ENCODE data around the gene WDR82.

WDR82 gene

GRCh38 chr3:52306978-52307377 lies 28.5 kb upstream of the WDR82 start:
- no peak for DNase-seq

- DNase-seq: no peak
Measured at GRCh38 chr3:52305926-52306325, 27.5 kb upstream of the WDR82 start.

- DNase-seq: no peak
Measured at GRCh38 chr3:52303811-52304210, 25.4 kb upstream of the WDR82 start.

GRCh38 chr3:52302426-52303145 lies 24.1 kb upstream of the WDR82 start:
- no peak for DNase-seq

- DNase-seq: no peak
Measured at GRCh38 chr3:52299879-52300611, 21.6 kb upstream of the WDR82 start.

GRCh38 chr3:52299247-52299878 lies 20.9 kb upstream of the WDR82 start:
- no peak for DNase-seq

- no peak for DNase-seq
Measured at GRCh38 chr3:52298149-52299098, 20.0 kb upstream of the WDR82 start.

- DNase-seq: no peak
Measured at GRCh38 chr3:52297242-52298148, 19.0 kb upstream of the WDR82 start.

GRCh38 chr3:52295671-52296208 lies 17.3 kb upstream of the WDR82 start:
- no peak for DNase-seq

GRCh38 chr3:52294320-52295150 lies 16.1 kb upstream of the WDR82 start:
- DNase-seq: no peak

GRCh38 chr3:52293491-52294319 lies 15.3 kb upstream of the WDR82 start:
- no peak for DNase-seq

GRCh38 chr3:52292247-52293065 lies 14.0 kb upstream of the WDR82 start:
- no peak for DNase-seq

- DNase-seq: no peak
Measured at GRCh38 chr3:52291508-52292181, 13.2 kb upstream of the WDR82 start.

- DNase-seq: no peak
Measured at GRCh38 chr3:52290596-52291507, 12.4 kb upstream of the WDR82 start.

- DNase-seq: no peak
Measured at GRCh38 chr3:52289747-52290595, 11.5 kb upstream of the WDR82 start.

- no peak for DNase-seq
Measured at GRCh38 chr3:52289338-52289746, 10.9 kb upstream of the WDR82 start.
